Measurements from ENCODE around the gene CXCL12.

- TF ChIP-seq CTCF (conservative IDR thresholded peaks at IDR 0.05; ENCODE audit: low read depth, low read length) (no peak), EZH2phosphoT487 (IDR thresholded peaks at IDR 0.05; ENCODE audit: borderline replicate concordance, low read length) (no peak), EZH2 (IDR thresholded peaks at IDR 0.05; ENCODE audit: low read length, unreplicated experiment) (no peak)
Measured at GRCh38 chr10:44389150-44389549, 4.3 kb upstream of the CXCL12 start.
